Measurements from ENCODE around the gene ABCC9.
"Not testable (repeated sequence)": the region's sequence is repeated elsewhere in the genome, so short reads cannot be mapped to it uniquely, and the experiment has no call there.

The ABCC9 gene

DNA sequence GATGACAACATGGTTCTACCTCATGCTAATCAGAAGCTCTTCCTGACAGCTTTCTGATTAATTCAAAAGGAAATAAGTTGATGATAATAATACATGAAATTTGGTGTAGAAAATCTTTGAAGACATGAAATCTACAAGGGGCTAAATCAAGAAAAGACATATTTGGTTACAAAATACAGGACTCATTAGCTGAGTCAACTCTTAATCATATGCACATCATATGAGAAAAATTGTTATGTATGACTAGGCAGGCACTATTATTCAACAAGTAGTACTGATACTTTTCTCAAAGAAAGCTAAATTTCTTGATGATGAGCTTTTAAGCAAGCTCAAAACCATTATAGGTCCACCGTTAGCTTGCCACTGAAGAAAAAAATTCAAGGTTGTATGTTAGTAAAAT lies 7.1 kb downstream of the ABCC9 start:
- no peak for DNase-seq (ENCODE audit: low read depth in 2 of 2)

DNA sequence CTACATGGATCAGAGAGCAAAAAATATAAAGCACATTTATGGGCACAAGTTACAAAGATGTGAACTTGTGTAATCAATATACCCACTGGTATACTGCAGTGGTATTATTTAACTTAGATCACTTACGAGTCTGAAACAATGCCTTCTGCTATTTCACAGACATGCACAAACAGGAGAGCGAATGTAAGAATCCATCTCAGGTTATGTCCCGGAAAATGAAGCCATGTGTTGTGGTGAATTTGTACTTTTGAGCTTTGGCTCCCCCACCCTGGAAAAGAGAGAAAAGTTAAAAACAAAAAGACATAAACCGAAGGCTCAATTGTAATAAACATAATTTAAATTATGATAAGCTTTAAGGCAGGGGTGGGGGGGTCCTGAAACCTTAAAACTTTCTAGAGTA lies 7.6 kb downstream of the ABCC9 start:
- DNase-seq (ENCODE audit: low read depth in 2 of 2) = no peak

DNA sequence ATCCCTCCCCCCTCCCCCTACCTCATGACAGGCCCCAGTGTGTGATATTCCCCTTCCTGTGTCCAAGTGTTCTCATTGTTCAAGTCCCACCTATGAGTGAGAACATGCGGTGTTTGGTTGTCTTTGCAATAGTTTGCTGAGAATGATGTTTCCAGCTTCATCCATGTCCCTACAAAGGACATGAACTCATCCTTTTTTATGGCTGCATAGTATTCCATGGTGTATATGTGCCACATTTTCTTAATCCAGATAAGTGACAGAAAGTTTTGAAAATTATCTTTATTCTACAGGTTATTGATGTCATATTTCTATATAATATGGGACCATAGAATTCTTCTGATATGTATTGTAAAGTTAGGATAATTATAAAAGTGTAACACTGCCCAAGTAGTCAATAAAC lies 11.3 kb downstream of the ABCC9 start:
- DNase-seq (ENCODE audit: low read depth in 2 of 2) = not testable (repeated sequence)

GRCh38 chr12:21925296-21925913 lies 15.8 kb downstream of the ABCC9 start:
- no peak for DNase-seq (ENCODE audit: low read depth in 2 of 2)

DNA sequence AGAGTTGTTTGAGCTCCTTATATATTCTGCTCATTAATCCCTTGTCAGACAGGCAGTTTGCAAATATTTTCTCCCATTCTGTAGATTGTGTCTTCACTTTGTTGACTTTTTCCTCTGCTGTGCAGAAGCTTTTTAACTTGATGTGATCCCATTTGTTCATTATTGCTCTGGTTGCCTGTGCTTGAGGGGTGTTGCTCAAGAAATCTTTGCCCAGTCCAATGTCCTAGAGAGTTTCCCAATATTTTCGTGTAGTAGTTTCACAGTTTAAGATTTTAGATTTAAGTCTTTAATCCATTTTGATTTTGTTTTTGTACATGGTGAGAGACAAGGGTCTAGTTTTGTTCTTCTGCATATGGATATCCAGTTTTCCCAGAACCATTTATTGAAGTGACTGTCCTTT lies 19.8 kb downstream of the ABCC9 start:
- DNase-seq (ENCODE audit: low read depth in 2 of 2) = no peak

DNA sequence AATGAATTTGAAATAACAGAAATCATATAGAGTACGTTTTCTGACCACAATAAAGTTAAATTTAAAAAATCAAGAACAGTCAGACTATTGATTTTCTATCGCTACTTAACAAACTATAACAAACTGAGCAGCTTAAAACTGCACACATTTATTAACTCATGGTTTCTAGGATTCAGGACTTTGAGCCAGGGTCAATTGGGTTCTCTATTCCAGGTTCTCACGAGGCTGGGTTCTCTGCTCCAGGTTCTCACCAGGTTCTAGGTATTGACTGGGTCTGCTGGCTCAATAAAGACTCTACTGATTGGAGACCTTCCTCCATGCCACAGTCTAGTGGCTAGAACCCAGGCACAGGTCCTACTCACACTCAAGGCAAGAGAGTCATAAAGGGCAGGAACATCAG lies 22.8 kb downstream of the ABCC9 start:
- DNase-seq (ENCODE audit: low read depth in 2 of 2) = no peak

DNA sequence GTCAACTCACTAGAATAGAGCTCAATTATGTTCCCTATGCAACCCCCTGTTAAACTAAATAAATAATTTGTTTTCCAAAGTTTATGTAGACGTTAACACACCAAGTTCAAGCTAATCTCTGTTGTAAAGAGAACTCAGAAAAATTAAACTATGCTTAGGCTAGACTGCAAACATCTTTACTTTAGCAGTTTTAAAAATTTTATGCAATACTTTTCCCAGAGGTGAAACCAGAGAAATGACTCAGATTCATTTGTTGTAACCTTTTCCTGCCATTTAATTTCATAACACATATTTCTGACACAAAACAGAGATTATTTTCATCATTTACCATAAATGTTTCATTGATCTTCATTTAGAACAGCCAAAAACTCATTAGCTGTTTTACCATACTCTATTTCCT lies 27.4 kb downstream of the ABCC9 start:
- DNase-seq (ENCODE audit: low read depth in 2 of 2) = no peak

DNA sequence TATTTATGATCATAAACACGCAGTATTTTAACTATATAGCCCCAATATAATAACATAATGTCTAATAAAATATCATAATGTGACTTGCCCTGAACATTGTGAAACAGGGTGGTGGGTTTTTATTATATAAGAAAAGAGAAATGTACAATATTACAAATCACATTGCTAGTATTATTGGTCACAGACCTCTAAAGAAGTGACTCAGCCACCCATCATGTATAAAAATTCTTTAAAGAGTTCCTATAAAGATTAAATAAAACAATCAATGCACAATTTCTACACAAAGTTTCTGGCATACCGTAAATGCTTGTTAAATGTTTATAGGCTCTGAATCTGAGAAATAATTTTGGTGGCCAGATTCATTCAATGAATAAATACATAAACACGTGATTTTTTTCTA lies 28.9 kb downstream of the ABCC9 start:
- no peak for DNase-seq (ENCODE audit: low read depth in 2 of 2)

DNA sequence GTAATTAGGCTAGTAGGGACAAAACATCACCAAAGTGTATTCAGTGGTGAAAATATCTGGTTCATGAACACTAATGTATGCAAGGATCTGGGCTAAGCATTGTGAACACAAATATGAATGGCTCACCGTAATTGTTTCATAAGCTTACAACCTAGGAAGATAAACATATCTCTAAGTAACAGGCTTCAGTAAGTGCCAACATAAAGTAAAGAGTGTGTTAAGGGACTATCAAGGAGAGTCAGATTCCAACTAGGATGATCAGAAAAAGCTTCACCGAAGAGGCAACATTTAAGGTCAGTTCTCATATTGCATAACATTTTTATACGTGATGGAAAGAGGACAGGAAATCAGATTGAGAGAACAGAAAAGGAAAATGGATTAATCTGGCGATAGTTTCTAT lies 29.4 kb downstream of the ABCC9 start:
- no peak for DNase-seq (ENCODE audit: low read depth in 2 of 2)

DNA sequence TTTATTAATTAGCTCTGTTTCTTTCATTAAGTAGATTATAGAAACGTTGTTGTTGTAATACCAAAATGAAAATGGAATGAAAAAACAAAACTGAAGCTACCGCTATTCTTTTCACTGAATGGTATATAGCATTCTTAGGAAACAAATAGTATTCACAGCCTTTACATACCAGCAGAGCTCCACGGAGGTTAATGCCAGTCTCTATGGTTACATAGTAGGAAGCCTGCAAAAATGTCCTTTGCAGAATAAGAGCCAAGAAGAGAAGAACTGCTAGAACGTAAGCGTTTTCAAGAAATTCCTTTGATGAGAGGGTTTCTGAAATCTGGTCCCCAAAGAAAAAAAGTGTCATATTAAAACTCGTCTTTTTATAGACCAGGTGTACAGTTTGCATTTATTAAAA lies 30.6 kb downstream of the ABCC9 start:
- no peak for DNase-seq (ENCODE audit: low read depth in 2 of 2)

GRCh38 chr12:21907948-21908837 lies 33.0 kb downstream of the ABCC9 start:
- DNase-seq (ENCODE audit: low read depth in 2 of 2) = no peak

- no peak for DNase-seq (ENCODE audit: low read depth in 2 of 2)
Observed at GRCh38 chr12:21906919-21907493, 34.2 kb downstream of the ABCC9 start.

DNA sequence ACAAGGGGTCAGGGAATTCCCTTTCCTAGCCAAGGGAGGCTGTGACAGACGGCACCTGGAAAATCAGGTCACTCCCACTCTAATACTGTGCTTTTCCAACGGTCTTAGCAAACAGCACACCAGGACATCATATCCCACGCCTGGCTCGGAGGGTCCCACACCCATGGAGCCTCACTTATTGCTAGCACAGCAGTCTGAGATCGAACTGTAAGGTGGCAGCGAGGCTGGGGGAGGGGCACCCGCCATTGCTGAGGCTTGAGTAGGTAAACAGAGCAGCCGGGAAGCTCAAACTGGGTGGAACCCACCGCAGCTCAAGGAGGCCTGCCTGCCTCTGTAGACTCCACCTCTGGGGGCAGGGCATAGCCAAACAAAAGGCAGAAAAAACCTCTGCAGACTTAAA lies 41.7 kb downstream of the ABCC9 start:
- not testable (repeated sequence) for DNase-seq (ENCODE audit: low read depth in 2 of 2)

- no peak for DNase-seq (ENCODE audit: low read depth in 2 of 2)
Observed at GRCh38 chr12:21895651-21896050, 45.6 kb downstream of the ABCC9 start.

DNA sequence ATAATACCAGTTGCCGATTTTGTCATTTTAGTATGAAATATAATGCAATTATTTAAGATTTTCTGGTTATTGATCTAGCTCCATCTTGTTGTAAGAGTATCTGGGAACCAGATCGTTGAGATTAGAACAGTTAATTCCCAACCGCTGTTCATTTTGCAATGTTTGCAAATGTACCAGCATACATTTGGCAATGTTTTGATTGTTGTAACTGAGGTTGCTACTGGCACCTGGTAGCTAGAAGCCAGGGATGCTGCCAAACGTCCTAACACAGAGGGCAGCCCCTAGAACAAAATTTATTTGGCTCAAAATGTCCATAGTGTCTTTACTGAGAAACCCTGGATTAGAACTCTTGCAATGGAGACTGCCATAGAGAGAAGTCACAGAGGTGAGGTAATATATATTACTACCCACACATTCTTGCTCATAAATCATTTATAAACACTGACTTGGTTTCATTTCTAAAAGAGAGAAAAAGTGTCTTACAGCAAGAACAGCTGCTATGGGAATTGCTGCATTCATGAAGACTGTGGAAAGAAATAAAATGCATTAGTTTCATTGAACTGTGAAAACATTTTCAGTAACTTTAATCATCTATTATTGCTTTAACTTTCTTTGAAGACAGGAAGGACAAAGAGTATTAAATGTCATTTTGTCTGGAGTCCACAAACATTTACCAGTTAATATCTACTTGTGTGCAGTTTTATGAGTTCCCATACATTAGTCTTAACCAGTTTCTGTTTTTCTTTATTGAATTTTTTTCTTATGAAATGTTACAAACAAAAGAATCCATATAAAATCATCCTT lies 46.2 kb downstream of the ABCC9 start:
- DNase-seq (ENCODE audit: low read depth in 2 of 2) = no peak

GRCh38 chr12:21893924-21894323 lies 47.3 kb downstream of the ABCC9 start:
- DNase-seq (ENCODE audit: low read depth in 2 of 2) = no peak

GRCh38 chr12:21892341-21892740 lies 48.9 kb downstream of the ABCC9 start:
- no peak for DNase-seq (ENCODE audit: low read depth in 2 of 2)

DNA sequence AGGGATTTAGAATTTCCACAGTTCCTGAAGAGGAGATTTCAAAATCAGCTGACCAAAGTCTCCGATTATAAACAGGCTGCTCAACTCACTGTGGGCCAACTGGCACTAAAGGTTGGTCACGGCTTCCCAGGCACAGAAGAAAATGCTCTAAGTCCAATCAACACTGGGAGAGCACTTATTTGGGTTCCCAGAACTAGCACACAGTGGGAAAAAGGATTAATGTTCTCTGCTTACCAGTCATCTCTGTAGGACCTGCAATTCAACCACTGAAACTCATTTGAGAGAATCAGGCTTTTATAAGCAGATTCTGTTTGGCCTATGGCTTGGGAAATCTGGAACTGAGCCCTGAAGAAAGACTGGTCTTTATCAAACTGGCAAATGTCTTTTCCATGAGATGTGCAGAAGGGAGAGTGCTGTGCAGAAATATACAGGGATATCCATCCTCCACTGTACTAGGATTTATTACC lies 49.4 kb downstream of the ABCC9 start:
- DNase-seq (ENCODE audit: low read depth in 2 of 2) = no peak

GRCh38 chr12:21888276-21888863 lies 52.9 kb downstream of the ABCC9 start:
- no peak for DNase-seq (ENCODE audit: low read depth in 2 of 2)

DNA sequence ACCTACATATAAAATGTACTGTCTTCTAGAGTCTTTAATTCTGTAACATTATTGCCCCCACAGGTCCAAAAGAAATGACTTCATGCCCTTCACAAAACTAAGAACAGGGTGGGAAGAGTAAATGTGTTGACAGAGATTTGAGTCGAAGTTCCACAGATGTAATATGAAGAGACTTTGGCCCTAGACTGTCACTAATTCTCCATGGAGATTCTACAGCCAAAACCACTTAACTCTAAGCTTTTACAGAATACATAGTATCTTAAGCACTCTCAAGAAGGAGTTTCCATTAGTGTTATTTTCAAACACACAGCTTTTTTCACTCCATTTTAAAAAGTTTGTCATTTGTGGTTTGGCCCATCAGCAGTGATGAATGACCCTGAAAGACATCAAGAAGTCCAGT lies 56.3 kb downstream of the ABCC9 start:
- DNase-seq (ENCODE audit: low read depth in 2 of 2) = no peak

DNA sequence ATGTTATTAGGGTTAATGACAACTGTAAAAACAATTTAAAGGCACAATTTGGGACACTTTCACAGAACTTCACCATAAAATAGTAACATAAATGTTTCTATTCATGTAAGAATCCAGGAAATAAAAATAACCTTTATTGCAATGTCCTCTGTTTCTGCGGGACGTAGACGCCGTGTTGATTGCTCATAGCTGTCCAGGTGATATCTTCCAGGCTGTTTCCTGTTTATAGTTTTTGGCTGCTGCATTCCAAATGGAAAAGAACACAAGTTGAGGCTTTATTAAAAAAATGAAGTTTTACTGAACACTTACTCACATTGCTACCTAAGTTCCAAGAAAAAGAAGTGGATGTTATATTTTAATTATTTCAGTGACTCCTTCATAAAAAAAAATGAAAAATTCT lies 58.6 kb downstream of the ABCC9 start:
- no peak for DNase-seq (ENCODE audit: low read depth in 2 of 2)

- no peak for DNase-seq (ENCODE audit: low read depth in 2 of 2)
Observed at GRCh38 chr12:21881965-21882364, 59.3 kb downstream of the ABCC9 start.

Data from stimulated activated CD4-positive, alpha-beta T cell treated with anti-CD3 and anti-CD28 coated beads, Interleukin-4, amount 100 ng/mL, for 48 hours (primary cell).